HL-60 (cell line): ENCODE data around the gene CDKN2B.

ENCODE experiments used
- DNase-seq, 2 experiments: peaks; one replicate each; pipeline ENCODE4 v3.0.0-alpha.2; 2010 to 2020; ENCODE audit warnings: low read depth in 1 of 2, low spot score in 1 of 2
- H3K27ac ChIP-seq: fragments of 250-450 bp; sonication (Bioruptor Pico); replicated peaks from 2 replicates; pipeline ENCODE4 v1.5.1; 2020; ENCODE audit warnings: mild to moderate bottlenecking, moderate library complexity
- H3K27me3 ChIP-seq: fragments of 250-450 bp; sonication (Bioruptor Pico); 2 replicates; pipeline ENCODE4 v1.5.1; 2021; ENCODE audit warnings: mild to moderate bottlenecking, moderate library complexity; ENCODE audit not compliant: insufficient read depth, poor library complexity, severe bottlenecking
- H3K4me3 ChIP-seq: replicated peaks from 2 replicates; pipeline ENCODE4 v1.5.1; 2011; ENCODE audit warnings: mild to moderate bottlenecking, control low read depth, low read length; ENCODE audit not compliant: insufficient read depth
- GABPA ChIP-seq: IDR thresholded peaks from 2 replicates; pipeline ENCODE4 v1.6.1; 2012; ENCODE audit warnings: low read depth
- POLR2AphosphoS5 ChIP-seq: IDR thresholded peaks from 2 replicates; pipeline ENCODE4 v1.6.1; 2012; ENCODE audit warnings: low read depth
- SPI1 ChIP-seq: IDR thresholded peaks from 2 replicates; pipeline ENCODE4 v1.6.1; 2012; ENCODE audit warnings: low read depth, mild to moderate bottlenecking, borderline replicate concordance
- TF ChIP-seq, protein P1 (sequence below): IDR thresholded peaks from 2 replicates; pipeline ENCODE4 v1.6.1; 2012; ENCODE audit warnings: low read depth; ENCODE audit not compliant: insufficient replicate concordance
- TF ChIP-seq, protein P2 (sequence below): IDR thresholded peaks from one replicate; pipeline ENCODE4 v1.5.1; 2011; ENCODE audit warnings: low read length, control low read depth, inconsistent platforms; ENCODE audit not compliant: insufficient read depth

CDKN2B gene

DNA sequence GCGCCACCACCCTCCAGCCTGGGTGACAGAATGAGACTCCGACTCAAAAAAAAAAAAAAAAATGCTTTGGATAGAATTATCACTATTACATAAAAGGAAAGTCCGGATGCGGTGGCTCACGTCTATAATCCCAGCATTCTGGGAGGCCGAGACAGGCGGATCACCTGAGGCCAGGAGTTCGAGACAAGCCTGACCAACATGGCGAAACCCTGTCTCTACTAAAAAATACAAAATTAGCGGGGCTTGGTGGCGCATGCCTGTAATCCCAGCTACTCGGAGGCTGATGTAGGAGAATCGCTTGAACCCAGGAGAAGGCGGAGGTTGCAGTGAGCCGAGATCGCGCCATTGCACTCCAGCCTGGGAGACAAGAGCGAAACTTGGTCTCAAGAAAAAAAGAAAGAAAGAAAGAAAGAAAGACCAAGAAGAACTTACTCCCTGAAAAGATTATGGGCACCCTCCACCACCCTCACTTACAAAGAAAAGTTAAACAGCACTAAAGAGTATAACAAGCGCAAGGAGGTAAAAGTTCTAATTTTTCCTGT, 32.7 kb downstream of the CDKN2B start:
- no peaks in the 10 kb centered on the region for H3K27me3 ChIP-seq
- no peak for TF ChIP-seq SPI1
- TF ChIP-seq, protein P1, sequence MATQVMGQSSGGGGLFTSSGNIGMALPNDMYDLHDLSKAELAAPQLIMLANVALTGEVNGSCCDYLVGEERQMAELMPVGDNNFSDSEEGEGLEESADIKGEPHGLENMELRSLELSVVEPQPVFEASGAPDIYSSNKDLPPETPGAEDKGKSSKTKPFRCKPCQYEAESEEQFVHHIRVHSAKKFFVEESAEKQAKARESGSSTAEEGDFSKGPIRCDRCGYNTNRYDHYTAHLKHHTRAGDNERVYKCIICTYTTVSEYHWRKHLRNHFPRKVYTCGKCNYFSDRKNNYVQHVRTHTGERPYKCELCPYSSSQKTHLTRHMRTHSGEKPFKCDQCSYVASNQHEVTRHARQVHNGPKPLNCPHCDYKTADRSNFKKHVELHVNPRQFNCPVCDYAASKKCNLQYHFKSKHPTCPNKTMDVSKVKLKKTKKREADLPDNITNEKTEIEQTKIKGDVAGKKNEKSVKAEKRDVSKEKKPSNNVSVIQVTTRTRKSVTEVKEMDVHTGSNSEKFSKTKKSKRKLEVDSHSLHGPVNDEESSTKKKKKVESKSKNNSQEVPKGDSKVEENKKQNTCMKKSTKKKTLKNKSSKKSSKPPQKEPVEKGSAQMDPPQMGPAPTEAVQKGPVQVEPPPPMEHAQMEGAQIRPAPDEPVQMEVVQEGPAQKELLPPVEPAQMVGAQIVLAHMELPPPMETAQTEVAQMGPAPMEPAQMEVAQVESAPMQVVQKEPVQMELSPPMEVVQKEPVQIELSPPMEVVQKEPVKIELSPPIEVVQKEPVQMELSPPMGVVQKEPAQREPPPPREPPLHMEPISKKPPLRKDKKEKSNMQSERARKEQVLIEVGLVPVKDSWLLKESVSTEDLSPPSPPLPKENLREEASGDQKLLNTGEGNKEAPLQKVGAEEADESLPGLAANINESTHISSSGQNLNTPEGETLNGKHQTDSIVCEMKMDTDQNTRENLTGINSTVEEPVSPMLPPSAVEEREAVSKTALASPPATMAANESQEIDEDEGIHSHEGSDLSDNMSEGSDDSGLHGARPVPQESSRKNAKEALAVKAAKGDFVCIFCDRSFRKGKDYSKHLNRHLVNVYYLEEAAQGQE = no peak
- TF ChIP-seq, protein P2, sequence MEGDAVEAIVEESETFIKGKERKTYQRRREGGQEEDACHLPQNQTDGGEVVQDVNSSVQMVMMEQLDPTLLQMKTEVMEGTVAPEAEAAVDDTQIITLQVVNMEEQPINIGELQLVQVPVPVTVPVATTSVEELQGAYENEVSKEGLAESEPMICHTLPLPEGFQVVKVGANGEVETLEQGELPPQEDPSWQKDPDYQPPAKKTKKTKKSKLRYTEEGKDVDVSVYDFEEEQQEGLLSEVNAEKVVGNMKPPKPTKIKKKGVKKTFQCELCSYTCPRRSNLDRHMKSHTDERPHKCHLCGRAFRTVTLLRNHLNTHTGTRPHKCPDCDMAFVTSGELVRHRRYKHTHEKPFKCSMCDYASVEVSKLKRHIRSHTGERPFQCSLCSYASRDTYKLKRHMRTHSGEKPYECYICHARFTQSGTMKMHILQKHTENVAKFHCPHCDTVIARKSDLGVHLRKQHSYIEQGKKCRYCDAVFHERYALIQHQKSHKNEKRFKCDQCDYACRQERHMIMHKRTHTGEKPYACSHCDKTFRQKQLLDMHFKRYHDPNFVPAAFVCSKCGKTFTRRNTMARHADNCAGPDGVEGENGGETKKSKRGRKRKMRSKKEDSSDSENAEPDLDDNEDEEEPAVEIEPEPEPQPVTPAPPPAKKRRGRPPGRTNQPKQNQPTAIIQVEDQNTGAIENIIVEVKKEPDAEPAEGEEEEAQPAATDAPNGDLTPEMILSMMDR = no peak
- no peak for TF ChIP-seq GABPA
- no peak for TF ChIP-seq POLR2AphosphoS5
- peak overlapping the region; percentile 89 for H3K27ac ChIP-seq
- no peak overlapping the region for H3K4me3 ChIP-seq
- DNase-seq = no peak

DNA sequence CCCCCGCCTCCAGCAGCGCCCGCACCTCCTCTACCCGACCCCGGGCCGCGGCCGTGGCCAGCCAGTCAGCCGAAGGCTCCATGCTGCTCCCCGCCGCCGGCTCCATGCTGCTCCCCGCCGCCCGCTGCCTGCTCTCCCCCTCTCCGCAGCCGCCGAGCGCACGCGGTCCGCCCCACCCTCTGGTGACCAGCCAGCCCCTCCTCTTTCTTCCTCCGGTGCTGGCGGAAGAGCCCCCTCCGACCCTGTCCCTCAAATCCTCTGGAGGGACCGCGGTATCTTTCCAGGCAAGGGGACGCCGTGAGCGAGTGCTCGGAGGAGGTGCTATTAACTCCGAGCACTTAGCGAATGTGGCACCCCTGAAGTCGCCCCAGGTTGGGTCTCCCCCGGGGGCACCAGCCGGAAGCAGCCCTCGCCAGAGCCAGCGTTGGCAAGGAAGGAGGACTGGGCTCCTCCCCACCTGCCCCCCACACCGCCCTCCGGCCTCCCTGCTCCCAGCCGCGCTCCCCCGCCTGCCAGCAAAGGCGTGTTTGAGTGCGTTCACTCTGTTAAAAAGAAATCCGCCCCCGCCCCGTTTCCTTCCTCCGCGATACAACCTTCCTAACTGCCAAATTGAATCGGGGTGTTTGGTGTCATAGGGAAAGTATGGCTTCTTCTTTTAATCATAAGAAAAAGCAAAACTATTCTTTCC, 34.2 kb downstream of the CDKN2B start:
- TF ChIP-seq SPI1 (no peak), GABPA (no peak; the same call in 1 of the 2 replicates), POLR2AphosphoS5 (peak; percentile 86)
- TF ChIP-seq, protein P2 = no peak
- TF ChIP-seq, protein P1 = no peak
- Histone ChIP-seq H3K27ac (peak overlapping the region; percentile 89), H3K4me3 (peak overlapping the region; percentile 53), H3K27me3 (no peaks in the 10 kb centered on the region)
- DNase-seq = peak in 1 of 2 experiments; percentile 86

DNA sequence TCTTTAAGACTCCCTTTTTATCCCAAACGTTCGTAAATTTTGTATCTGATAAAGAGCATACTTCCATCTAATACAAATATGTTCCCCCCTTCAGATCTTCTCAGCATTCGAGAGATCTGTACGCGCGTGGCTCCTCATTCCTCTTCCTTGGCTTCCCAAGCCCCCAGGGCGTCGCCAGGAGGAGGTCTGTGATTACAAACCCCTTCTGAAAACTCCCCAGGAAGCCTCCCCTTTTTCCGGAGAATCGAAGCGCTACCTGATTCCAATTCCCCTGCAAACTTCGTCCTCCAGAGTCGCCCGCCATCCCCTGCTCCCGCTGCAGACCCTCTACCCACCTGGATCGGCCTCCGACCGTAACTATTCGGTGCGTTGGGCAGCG, 34.8 kb downstream of the CDKN2B start:
- H3K27me3 ChIP-seq = no peaks in the 10 kb centered on the region
- H3K4me3 ChIP-seq = peak overlapping the region; percentile 53
- no peak for DNase-seq
- no peak for TF ChIP-seq SPI1
- no peak for TF ChIP-seq POLR2AphosphoS5
- no peak for TF ChIP-seq GABPA
- TF ChIP-seq, protein P1 = no peak
- TF ChIP-seq, protein P2 = no peak
- peak overlapping the region; percentile 89 for H3K27ac ChIP-seq
